GM18867 (cell line): ENCODE measurements around the gene PMM1.
"Not testable (repeated sequence)": the region's sequence is repeated elsewhere in the genome, so short reads cannot be mapped to it uniquely, and the experiment has no call there.

Source experiments
- ATAC-seq: cut with Tn5 transposase; IDR thresholded peaks from one replicate; pipeline ENCODE4 v1.9.1; 2021; ENCODE audit warnings: mild to moderate bottlenecking, moderate library complexity; ENCODE audit not compliant: unreplicated experiment

PMM1 gene

GRCh38 chr22:41597635-41597953 is 8.0 kb upstream of the PMM1 start:
- ATAC-seq = no peak

GRCh38 chr22:41596776-41597634 is 7.4 kb upstream of the PMM1 start:
- ATAC-seq = no peak

GRCh38 chr22:41595703-41596102 is 6.1 kb upstream of the PMM1 start:
- ATAC-seq = no peak

- ATAC-seq = not testable (repeated sequence)
Measured at GRCh38 chr22:41593336-41593960, 3.8 kb upstream of the PMM1 start.

GRCh38 chr22:41587347-41587723 is 2.3 kb downstream of the PMM1 start:
- no peak for ATAC-seq

- ATAC-seq = no peak
Measured at GRCh38 chr22:41585898-41586297, 3.7 kb downstream of the PMM1 start.

- ATAC-seq = no peak
Measured at GRCh38 chr22:41584881-41585280, 4.8 kb downstream of the PMM1 start.

GRCh38 chr22:41582694-41583093 is 6.9 kb downstream of the PMM1 start:
- ATAC-seq = no peak

- no peak for ATAC-seq
Measured at GRCh38 chr22:41579997-41580355, 9.7 kb downstream of the PMM1 start.

- ATAC-seq = no peak
Measured at GRCh38 chr22:41579297-41579996, 10.2 kb downstream of the PMM1 start.

- ATAC-seq = no peak
Measured at GRCh38 chr22:41578818-41579217, 10.8 kb downstream of the PMM1 start.

- no peak for ATAC-seq
Measured at GRCh38 chr22:41578114-41578513, 11.5 kb downstream of the PMM1 start.

GRCh38 chr22:41576877-41577276 is 12.8 kb downstream of the PMM1 start:
- no peak for ATAC-seq

GRCh38 chr22:41575533-41575932 is 14.1 kb downstream of the PMM1 start:
- no peak for ATAC-seq

GRCh38 chr22:41574847-41575381 is 14.7 kb downstream of the PMM1 start:
- no peak for ATAC-seq

- ATAC-seq = no peak
Measured at GRCh38 chr22:41573677-41574076, 16.0 kb downstream of the PMM1 start.

- ATAC-seq = not testable (repeated sequence)
Measured at GRCh38 chr22:41572305-41572704, 17.3 kb downstream of the PMM1 start.

- ATAC-seq = no peak
Measured at GRCh38 chr22:41571786-41572185, 17.9 kb downstream of the PMM1 start.

GRCh38 chr22:41570221-41570620 is 19.4 kb downstream of the PMM1 start:
- ATAC-seq = no peak

- ATAC-seq = no peak
Measured at GRCh38 chr22:41568811-41569210, 20.8 kb downstream of the PMM1 start.

GRCh38 chr22:41567512-41567768 is 22.2 kb downstream of the PMM1 start:
- ATAC-seq = no peak

GRCh38 chr22:41565403-41566054 is 24.1 kb downstream of the PMM1 start:
- no peak for ATAC-seq
